HG02885 (cell line): Measurements from ENCODE around the gene MUC5B.

Experiments
- ATAC-seq: cut with Tn5 transposase; IDR thresholded peaks from one replicate; pipeline ENCODE4 v1.9.1; 2021; ENCODE audit warnings: mild to moderate bottlenecking; ENCODE audit not compliant: unreplicated experiment, poor library complexity

MUC5B gene

DNA sequence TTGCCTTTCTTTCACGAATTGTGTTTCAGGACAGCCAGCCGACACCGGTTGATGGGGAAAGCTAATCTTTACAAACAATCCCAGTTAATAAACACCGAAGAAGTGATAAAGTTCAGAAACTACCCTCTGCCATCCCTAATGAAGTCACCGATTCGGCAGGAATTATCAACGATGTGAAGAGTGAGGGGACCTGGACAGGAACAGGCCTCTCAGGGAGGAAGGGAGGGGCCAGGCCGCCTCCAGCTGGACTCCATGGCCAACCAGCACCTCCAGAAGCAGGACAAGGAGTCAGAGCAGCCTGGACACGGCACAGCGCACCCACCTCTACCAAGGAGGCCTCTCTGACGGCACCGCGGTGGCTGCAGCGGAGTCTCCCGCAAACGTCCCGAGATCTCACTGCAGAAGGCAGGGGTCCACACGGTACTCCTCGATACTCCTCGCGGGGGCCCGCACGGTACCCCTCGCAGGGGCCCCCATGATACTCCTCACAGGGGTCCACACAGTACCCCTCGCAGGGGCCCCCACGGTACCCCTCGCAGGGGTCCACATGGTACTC lies 82.7 kb downstream of the MUC5B start:
- no peak for ATAC-seq

DNA sequence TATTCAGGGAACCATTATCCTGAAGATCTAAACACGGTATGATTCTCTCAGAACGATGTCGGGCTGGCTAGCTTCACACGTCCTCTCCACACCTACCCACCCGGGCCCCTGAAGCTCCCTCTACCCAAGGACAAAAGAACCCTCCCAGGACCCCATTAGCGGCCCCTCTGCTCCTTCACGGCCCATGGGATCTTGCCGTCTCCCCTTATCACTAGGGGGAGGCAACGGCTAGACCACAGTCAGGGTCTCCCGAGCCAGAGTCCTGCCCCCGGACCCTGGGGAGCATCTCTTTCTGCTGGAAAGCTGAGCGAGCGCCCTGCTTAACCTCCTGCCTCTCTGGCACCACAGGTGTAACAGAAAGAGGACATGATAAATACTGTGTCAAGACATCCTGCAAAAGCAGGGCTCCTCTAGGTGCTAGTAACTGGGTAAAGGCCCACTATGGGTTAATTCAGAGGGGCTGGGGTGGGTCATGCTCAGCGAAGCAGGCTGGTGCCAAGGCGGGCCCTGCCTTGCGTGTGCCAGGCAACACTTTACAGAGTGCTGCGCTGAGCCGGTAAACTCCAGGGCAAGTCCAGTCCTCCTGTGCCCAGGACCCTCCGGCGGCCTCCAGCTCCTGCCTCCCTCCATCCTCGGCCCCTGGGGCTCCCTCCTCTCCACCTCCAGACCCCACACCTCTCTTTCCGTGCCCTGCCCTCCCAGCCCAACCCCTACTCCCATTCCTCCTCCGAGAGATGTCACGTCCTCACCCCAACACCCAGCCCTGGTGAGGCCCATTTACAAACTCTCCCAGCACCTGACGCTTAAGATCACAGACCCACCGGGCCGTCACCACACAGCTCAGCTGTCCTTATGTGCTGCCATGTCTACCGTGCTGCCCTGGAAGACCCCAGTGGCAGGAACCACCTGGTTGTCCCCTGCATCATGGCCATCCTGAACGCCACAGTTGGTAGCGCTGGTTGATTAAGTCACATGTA lies 83.6 kb downstream of the MUC5B start:
- no peak for ATAC-seq

DNA sequence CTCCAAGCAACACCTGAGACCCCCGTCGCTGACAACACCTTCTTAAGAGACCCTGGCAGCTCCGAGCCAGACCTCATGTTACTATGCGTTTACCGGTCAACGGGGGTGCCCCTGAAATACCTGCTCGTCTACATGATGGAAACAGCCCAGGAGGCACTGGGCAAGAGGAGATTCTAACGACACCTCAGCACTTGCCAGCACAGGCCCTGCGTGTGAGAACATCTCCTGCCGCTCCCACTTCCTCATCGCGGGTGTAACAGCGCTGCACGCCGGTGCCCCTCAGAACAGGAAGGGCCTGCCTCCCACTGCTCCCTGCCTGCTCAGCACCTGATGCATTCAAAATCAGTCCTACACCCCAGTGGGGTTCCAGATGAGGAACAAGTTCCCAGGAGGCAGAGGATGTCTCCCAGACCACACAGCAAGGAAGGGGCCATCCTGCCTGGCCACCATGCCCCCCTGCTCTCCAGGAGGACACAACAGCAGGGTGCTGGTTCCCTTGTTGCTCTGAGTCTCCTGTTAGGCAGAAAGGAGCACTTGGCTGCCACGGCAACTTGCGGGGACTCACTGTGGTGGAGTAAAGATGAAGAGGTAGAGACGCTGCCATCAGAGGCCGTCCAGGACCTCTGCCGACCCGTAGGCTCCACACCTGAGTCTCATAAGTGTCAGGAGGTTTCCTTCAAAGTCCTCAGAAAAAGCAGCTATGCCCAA lies 84.5 kb downstream of the MUC5B start:
- ATAC-seq, result no peak

GRCh38 chr11:1307998-1308742 lies 85.3 kb downstream of the MUC5B start:
- ATAC-seq, result no peak

- peak; percentile 54 for ATAC-seq
These were observed 86.1 kb downstream of the MUC5B start for GRCh38 chr11:1308743-1309497.

DNA sequence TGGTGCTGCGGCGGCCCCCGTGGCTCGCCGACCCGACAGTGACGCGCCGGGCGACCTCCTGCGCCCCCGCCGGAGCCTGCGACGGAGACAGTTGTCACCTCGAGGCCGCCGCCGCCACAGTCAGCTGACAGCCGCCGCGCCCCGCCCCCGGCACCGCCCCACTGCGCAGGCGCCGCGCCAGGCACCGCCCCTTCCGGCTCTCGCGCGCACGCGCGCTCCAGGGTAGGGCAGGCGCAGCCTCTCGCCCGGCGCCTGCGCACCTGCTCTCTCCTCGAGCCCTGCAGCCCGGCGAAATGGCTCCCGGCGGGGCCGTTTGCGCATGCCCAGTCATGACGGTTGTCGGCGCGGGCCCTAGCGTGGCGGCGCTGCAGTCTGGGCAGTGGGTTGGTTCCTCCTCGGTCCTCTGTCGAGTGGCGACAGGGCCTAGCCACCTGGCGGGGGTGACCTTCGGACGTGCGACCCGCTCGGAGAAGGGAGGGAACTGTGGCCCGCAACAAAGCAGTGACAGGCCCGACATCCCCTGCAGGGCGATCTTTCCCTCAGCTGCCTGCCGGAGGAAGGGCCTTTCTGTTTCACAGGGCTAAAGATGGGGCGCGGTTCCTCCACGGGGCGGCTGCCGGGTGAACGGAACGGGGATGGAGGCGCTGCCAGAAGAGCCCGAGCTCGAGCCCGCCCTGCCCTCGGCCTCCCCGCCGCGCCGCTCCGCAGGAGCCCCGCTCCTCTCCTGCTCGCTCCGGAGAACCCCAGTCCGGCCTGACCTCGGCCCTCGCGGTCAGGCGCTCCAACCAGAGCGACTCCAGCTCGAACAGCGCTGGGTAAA lies 86.8 kb downstream of the MUC5B start, which contains the start of gene TOLLIP:
TOLLIP (minus strand) TSS at position 135 of the 820 bp plus-strand sequence; CDS start at position 1, 134 bp downstream.
- peak; percentile 75 for ATAC-seq

DNA sequence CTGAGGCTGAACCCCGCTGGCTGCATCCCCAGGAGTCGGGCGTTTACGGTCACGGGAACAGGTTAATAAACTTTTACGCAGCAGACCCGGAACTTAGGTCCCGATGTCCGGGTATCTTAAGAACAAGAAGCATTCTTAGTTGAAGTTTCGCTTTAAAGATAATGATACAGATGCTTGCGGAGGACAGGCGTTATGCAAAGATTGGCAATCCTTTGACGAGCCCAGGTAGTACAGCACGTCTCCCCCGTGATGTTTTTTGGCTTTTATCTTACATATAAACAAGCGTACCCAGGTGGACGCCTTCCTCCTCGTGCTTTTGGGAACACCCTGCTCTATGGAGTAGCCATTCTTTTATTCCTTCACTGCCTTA lies 87.4 kb downstream of the MUC5B start:
- ATAC-seq, result no peak

DNA sequence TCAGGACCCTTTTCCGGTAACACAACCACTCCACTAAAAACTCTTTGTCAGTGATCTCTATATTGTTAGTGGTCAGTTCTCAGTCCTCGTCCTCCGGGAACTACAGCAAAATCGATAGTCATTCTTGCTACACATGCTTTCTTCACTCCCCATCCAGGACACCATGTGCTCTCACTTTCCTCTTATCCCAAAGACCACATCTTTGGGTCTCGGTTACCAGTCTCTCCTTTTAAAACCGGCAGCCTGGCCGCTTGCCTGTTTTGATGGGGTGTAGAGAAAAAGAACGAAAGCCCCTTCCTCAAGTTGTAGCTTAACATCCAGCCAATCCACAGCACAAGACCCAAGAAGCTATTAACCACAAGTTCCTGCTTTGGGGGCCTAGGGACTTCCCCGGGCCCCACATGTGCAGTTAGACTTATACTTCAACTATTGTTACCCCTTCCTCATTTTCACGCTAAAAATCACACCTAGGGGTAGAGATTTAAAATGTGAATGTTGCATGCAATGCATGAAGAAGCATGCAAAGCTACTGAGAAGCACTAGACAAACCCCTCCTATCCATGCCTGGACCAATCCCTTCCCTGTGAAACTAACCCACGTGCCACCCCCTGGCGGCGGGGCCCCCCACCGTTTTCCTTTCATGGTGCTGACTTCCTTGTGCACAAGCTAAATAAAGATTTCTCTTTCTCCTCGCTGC lies 88.1 kb downstream of the MUC5B start:
- no peak for ATAC-seq
